ENCODE data around the gene PNPT1. TPM values are rescaled to one million over a fixed set of nuclear protein-coding genes. Genes with fewer than 3 reads are reported as not detected.
"Not testable (repeated sequence)": the region's sequence is repeated elsewhere in the genome, so short reads cannot be mapped to it uniquely, and the experiment has no call there.

Gene PNPT1
- total RNA-seq, 2 experiments from 2014 or later = 78.0 to 79.9 TPM

DNA sequence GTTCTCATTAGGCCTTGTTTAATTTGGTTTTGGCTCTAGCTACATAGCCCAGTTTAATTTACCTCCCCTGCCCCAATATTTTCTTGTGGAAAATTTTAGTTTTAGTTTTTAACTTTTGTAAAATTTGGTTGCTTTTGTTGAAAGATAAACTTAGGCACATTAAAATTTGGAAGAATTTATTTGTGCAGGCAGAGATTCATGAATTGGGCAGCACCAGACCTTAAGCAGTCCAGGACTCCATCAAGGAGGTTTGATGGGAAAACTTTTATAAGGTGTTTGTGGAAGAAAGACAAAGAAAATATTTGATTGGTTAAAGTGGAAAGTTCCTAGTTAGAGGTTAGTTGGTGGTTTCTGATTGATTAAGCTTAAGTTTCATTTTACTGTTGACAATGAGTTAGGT, 16.4 kb upstream of the PNPT1 start:
- DNase-seq = no peak
- Mint-ChIP-seq H3K27ac (no peak overlapping the region), H3K9me3 (no peaks in the 10 kb centered on the region), H3K4me3 (no peak overlapping the region), H3K27me3 (peaks cover 3% of the 10 kb centered on the region), H3K4me1 (no peaks in the 10 kb centered on the region), H3K36me3 (no peaks in the 10 kb centered on the region)

DNA sequence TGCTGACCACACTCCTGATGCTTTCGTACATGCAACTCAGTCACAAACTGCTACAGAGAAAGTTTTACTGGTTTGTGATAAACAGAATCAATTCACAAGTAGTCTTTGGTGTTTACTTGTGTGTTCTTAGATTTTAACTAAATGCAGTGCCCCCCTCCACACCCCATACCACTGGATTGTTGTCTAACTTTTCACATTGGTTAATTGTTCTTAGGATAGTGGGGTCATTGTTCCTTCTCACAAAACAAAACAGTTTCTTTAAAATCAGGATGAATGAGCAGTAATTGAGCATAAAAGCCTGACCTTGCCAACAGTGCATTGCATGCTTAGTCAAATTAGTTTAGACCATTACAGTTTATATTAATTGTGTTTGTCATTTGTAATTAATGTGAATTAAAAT, 14.1 kb upstream of the PNPT1 start:
- no peak for DNase-seq
- H3K27ac Mint-ChIP-seq = no peak overlapping the region

DNA sequence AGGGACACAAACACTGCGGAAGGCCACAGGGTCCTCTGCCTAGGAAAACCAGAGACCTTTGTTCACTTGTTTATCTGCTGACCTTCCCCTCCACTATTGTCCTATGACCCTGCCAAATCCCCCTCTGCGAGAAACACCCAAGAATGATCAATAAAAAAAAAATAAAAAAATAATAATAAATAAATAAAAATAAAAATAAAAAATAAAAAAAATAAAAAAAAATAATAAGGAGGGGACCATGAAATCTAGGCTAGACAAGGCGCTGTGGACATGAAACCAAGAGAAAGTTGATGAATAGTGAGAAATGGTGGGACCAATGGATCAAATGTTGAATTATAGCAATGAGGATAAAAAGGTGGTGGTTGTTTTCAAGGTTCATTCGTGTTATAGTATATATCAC, 12.6 kb upstream of the PNPT1 start:
- not testable (repeated sequence) for H3K27ac Mint-ChIP-seq, H3K4me1 Mint-ChIP-seq, H3K36me3 Mint-ChIP-seq, H3K9me3 Mint-ChIP-seq, DNase-seq, H3K4me3 Mint-ChIP-seq
- peaks cover 14% of the 10 kb centered on the region for H3K27me3 Mint-ChIP-seq

More for the DNA sequence above, 14.1 kb upstream of the PNPT1 start:
- Mint-ChIP-seq H3K36me3 (no peaks in the 10 kb centered on the region), H3K4me3 (no peak overlapping the region), H3K9me3 (no peaks in the 10 kb centered on the region), H3K4me1 (no peaks in the 10 kb centered on the region), H3K27me3 (peaks cover 11% of the 10 kb centered on the region)

DNA sequence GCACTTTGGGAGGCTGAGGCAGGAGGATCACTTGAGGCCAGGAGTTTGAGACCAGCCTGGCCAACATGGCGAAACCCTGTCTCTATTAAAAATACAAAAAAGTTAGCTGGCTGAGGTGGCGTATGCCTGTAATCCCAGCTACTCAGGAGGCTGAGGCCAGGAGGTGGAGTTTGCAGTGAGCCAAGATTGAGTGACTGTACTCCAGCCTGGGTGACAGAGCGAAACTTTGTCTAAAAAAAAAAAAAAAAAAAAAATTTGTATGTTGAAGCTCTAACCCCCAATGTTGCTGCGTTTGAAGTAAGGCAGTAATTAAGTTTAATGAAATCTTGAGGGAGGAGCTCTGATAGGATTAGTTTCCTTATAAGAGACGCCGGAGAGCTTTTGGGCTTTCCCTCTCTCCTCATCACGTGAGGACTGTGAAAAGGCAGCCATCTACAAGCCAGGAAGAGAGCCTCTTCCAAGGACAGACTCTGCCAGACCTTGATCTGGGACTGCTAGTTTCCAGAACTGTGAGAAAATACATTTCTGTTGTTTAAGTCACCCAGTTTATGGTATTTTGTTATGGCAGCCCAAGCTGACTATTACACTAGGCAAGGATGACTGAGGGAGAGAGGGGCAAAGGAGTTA, 11.5 kb upstream of the PNPT1 start:
- Mint-ChIP-seq H3K4me3 (no peak overlapping the region), H3K9me3 (no peaks in the 10 kb centered on the region), H3K4me1 (no peaks in the 10 kb centered on the region), H3K27me3 (peaks cover 14% of the 10 kb centered on the region), H3K36me3 (no peaks in the 10 kb centered on the region), H3K27ac (no peak overlapping the region)
- no peak for DNase-seq

DNA sequence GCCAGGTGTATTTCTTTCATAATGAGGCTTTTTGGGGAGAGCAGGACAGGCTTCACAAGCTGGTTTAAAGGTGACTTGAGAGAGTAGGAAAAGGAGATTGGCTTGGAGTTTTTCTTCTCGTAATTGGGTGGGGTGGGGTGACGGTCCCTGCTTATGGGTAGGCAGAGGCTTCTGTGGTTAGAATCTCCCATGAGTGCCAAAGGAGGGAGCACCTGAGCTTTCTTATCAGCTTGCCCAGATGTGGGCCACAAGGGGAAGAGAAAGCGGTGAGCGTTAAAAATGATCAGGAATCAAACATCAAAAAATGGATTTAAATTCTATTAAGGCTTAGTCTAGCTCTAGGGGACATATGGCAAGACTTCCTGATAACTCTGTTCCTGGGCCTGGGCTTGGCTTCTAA, 9.7 kb upstream of the PNPT1 start:
- H3K9me3 Mint-ChIP-seq = no peaks in the 10 kb centered on the region
- H3K27me3 Mint-ChIP-seq = peaks cover 14% of the 10 kb centered on the region
- H3K27ac Mint-ChIP-seq = no peak overlapping the region
- no peak overlapping the region for H3K4me3 Mint-ChIP-seq
- no peak for DNase-seq
- no peaks in the 10 kb centered on the region for H3K4me1 Mint-ChIP-seq
- no peaks in the 10 kb centered on the region for H3K36me3 Mint-ChIP-seq

DNA sequence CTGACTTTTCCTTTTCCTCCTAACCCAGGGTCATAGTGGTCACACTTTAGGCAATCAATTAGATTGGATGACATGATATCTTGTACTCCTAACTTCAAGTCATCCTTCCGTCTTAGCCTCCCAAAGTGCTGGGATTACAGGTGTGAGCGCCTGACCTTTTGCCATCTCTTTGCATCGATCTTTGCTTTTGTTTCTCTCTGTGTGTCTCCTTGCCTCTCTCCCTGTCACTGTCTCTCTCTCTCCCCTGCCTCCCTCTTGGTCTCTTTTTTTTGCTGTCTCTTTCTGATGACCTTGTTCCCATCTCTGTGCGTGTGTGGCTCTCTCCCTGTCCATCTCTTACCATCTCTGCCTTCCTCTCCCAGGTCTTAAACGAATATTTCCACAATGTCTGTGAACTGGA, 904 bp downstream of the PNPT1 start:
- H3K4me3 Mint-ChIP-seq = peak overlapping the region; percentile 94
- H3K9me3 Mint-ChIP-seq, DNase-seq, H3K27me3 Mint-ChIP-seq: not testable (repeated sequence)
- H3K36me3 Mint-ChIP-seq = peaks cover 29% of the 10 kb centered on the region
- H3K4me1 Mint-ChIP-seq = peaks cover 31% of the 10 kb centered on the region
- peak overlapping the region; percentile 98 for H3K27ac Mint-ChIP-seq

DNA sequence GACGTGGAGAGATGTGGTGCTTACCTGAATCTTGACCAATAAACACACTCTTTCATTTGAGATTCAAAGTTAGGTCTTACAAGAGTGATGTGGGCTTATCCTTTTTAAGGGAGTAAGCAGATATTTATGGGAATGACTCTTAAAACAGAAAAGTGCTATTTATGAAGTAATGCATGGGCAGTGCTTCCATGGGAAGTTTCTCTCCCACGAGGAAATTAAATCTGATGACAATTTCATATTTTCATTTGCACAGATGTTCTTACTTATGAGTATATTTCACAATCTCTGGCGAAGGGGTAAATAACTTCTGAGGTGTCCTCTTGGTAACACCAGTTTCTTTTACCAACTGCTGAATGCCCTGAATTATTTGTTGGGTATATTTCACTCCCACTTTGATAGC, 21.0 kb downstream of the PNPT1 start:
- Mint-ChIP-seq H3K27me3 (no peaks in the 10 kb centered on the region), H3K4me3 (no peak overlapping the region), H3K9me3 (no peaks in the 10 kb centered on the region), H3K4me1 (no peaks in the 10 kb centered on the region), H3K27ac (no peak overlapping the region), H3K36me3 (peaks cover 23% of the 10 kb centered on the region)
- no peak for DNase-seq

DNA sequence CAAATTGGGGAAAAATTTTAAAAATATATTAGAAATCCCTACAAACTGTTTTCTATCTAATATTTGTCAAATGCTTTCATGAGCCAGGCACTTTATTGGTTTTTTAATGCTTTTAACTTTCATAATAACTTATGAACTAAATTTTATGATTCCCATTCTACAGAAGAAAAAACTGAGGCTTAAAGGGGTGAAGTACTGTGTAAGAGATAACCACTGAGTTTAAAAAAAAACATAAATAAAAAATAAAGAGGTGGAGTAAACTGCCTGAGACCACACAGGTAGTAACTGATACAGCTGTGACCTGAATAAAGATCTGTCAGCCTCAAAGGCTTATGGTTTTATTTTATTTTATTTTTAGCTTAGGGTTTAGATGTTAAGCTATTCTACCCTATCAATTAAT, 24.7 kb downstream of the PNPT1 start:
- Mint-ChIP-seq H3K9me3 (no peaks in the 10 kb centered on the region), H3K4me3 (no peak overlapping the region), H3K27me3 (no peaks in the 10 kb centered on the region), H3K36me3 (peaks cover 19% of the 10 kb centered on the region), H3K27ac (no peak overlapping the region), H3K4me1 (no peaks in the 10 kb centered on the region)
- DNase-seq = no peak

DNA sequence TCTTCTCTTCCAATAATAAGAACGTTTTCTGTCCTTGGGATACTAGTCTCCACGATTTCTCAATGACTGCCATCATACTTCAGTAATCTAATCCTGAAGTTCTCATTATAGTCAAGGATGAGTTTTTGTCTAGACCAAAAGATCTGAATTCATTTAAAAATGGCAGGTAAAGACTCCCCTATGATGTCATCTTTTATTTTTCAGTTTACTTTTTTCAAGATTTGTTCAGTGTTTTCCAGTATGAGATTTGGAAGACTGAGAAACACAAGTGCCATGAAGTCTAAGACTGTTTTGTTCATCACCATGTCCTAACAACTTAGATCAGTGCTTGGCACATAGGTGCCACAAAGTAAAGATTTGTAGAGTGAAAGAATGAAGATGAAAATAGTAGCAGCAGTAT, 40.4 kb downstream of the PNPT1 start:
- H3K27ac Mint-ChIP-seq = no peak overlapping the region
- H3K4me1 Mint-ChIP-seq = no peaks in the 10 kb centered on the region
- H3K4me3 Mint-ChIP-seq = no peak overlapping the region
- H3K36me3 Mint-ChIP-seq = peaks cover 36% of the 10 kb centered on the region
- no peaks in the 10 kb centered on the region for H3K27me3 Mint-ChIP-seq
- no peaks in the 10 kb centered on the region for H3K9me3 Mint-ChIP-seq
- no peak for DNase-seq

DNA sequence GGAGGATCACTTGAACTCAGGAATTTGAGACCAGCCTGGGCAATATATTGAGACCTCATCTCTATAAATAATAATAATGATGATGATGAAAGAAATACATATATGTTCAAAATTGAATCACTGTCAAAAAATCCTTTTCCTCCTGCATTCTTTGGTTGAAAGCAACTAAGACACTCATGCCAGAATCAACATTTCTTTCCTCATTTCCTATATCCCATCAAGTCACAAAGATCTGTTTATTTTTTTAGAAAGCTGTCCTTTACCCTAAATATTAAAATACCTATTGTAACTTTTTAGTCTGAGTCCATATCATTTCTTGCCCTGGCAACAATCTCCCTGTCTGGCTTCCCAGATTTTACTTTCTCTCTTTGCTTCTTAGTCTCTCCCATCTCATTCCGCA, 44.4 kb downstream of the PNPT1 start:
- Mint-ChIP-seq H3K36me3 (peaks cover 24% of the 10 kb centered on the region), H3K27ac (no peak overlapping the region), H3K9me3 (no peaks in the 10 kb centered on the region), H3K27me3 (no peaks in the 10 kb centered on the region), H3K4me1 (no peaks in the 10 kb centered on the region), H3K4me3 (no peak overlapping the region)
- no peak for DNase-seq

DNA sequence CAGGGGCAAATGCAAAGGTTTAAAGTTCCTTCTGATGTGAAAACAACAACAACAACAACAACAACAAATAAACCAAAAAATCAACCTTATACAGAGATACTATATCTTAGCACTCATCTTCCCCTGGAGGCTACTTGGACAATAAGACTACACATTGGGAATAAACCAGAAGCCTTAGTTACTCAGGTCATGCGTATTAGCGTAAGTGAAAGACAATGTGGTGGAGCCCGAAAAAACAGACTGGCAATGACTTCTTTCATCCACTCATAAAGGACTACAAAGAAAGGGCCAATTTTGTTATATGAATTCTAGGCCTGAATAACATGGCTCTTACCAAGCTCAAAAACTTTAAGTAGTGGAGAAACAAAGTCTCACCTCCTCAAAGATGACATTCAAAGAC, 56.8 kb downstream of the PNPT1 start:
- Mint-ChIP-seq H3K9me3 (no peaks in the 10 kb centered on the region), H3K27ac (peak overlapping the region; percentile 25), H3K27me3 (no peaks in the 10 kb centered on the region), H3K4me1 (no peaks in the 10 kb centered on the region), H3K36me3 (peaks cover 31% of the 10 kb centered on the region), H3K4me3 (no peak overlapping the region)
- no peak for DNase-seq

DNA sequence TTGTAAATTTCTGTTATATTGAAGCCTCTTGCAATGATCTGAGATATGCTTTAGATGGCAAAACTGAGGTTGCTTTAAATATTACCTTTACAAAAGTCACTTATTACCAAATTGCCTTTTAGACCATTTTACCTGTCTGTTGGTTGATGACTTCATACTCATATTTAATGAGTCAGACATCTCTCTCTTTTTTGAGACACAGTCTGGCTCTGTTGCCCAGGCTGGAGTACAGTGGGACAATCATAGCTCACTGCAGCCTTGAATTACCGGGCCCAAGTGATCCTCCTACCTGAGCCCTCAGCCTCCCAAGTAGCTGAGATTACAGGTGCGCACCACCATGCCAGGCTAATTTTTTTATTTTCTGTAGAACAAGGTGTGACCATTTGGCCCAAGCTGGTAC, 64.7 kb downstream of the PNPT1 start:
- Mint-ChIP-seq H3K27me3 (no peaks in the 10 kb centered on the region), H3K4me1 (peaks cover 18% of the 10 kb centered on the region), H3K36me3 (peaks cover 29% of the 10 kb centered on the region), H3K4me3 (no peak overlapping the region), H3K9me3 (no peaks in the 10 kb centered on the region), H3K27ac (no peak overlapping the region)
- no peak for DNase-seq

DNA sequence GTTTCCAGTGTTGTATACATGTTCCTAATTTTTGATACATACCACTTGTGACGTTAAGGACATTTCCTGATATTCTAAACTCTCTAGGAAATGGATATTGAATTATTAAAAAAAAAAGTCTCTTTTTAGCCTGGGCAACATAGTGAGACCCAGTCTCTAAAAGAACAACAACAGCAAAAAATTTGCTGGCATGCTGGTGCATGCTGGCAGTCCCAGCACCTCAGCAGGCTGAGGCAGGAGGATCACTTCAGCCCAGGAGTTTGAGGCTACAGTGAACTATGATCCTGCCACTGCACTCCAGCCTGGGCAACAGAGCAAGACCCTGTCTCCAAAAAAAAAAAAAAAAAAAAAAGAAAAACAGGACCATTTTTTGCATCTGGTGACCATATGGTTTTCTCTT, 65.7 kb downstream of the PNPT1 start:
- Mint-ChIP-seq H3K27me3 (no peaks in the 10 kb centered on the region), H3K36me3 (peaks cover 28% of the 10 kb centered on the region), H3K27ac (no peak overlapping the region), H3K4me1 (peaks cover 28% of the 10 kb centered on the region), H3K4me3 (no peak overlapping the region), H3K9me3 (no peaks in the 10 kb centered on the region)
- no peak for DNase-seq

DNA sequence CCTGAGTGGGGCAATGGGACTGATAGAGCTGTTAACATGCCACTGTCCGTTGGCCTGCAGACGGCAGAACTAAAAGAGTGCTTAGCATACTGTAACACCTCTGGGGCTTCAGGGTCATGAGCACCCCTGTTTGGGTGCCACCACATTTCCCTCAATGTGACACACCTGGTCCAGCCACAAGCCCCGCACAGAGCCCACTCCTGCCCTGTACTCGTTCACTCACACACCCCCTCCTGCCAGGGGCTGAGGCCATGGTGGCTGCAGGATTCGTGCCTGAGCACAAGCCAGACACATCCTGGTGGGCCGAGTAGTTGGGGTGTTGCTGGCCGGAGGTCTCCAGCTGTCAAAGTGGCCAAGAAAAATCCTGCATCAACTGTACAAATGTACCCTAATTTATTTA, 71.8 kb downstream of the PNPT1 start:
- H3K36me3 Mint-ChIP-seq = peaks cover 28% of the 10 kb centered on the region
- H3K27ac Mint-ChIP-seq = no peak overlapping the region
- peaks cover 58% of the 10 kb centered on the region for H3K4me1 Mint-ChIP-seq
- DNase-seq = no peak
- H3K9me3 Mint-ChIP-seq = no peaks in the 10 kb centered on the region
- no peaks in the 10 kb centered on the region for H3K27me3 Mint-ChIP-seq
- H3K4me3 Mint-ChIP-seq = no peak overlapping the region

DNA sequence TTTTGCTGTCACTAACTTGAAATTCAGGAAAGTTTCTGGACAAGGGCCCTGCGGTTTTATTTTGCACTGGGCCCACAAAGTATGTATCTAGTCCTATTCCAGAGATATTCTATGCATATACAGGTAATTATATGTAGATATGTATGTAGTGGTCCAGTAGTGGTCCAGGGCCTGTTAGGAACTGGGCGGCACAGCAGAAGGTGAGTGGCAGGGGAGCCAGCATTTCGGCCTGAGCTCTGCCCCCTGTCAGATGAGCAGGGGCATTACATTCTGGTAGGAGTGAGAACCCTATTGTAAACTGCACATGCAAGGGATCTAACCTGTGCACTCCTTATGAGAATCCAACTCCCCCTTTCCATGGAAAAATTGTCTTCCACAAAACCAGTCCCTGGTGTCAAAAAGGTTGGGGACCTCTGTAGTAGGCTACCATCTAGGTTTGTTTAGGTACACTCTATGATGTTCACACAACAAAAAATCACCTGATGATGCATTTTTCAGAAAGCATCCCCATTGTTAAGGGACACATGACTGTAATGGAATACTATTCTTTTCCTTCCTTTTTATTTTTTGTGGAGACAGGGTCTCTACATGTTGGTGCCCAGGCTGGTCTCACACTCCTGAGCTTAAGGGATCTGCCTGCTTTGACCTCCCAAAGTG, 73.4 kb downstream of the PNPT1 start:
- H3K36me3 Mint-ChIP-seq = peaks cover 23% of the 10 kb centered on the region
- H3K4me3 Mint-ChIP-seq = no peak overlapping the region

More for the DNA sequence above, 73.4 kb downstream of the PNPT1 start:
- Mint-ChIP-seq H3K27me3 (no peaks in the 10 kb centered on the region), H3K4me1 (peaks cover 50% of the 10 kb centered on the region), H3K27ac (no peak overlapping the region), H3K9me3 (no peaks in the 10 kb centered on the region)
- DNase-seq = peak; percentile 24

All from activated naive CD8-positive, alpha-beta T cell treated with anti-CD3 and anti-CD28 coated beads for 36 hours (primary cell).